ENCODE measurements around the gene SLC26A5.
"Not testable (repeated sequence)": the region's sequence is repeated elsewhere in the genome, so short reads cannot be mapped to it uniquely, and the experiment has no call there.

SLC26A5 gene, protein sequence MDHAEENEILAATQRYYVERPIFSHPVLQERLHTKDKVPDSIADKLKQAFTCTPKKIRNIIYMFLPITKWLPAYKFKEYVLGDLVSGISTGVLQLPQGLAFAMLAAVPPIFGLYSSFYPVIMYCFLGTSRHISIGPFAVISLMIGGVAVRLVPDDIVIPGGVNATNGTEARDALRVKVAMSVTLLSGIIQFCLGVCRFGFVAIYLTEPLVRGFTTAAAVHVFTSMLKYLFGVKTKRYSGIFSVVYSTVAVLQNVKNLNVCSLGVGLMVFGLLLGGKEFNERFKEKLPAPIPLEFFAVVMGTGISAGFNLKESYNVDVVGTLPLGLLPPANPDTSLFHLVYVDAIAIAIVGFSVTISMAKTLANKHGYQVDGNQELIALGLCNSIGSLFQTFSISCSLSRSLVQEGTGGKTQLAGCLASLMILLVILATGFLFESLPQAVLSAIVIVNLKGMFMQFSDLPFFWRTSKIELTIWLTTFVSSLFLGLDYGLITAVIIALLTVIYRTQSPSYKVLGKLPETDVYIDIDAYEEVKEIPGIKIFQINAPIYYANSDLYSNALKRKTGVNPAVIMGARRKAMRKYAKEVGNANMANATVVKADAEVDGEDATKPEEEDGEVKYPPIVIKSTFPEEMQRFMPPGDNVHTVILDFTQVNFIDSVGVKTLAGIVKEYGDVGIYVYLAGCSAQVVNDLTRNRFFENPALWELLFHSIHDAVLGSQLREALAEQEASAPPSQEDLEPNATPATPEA

GRCh38 chr7:103446049-103446520, at the start of gene SLC26A5:
SLC26A5 (minus strand) TSS chr7:103446207; CDS start chr7:103421514, 24,693 bp downstream.
- DNase-seq: peak; percentile 32

DNA sequence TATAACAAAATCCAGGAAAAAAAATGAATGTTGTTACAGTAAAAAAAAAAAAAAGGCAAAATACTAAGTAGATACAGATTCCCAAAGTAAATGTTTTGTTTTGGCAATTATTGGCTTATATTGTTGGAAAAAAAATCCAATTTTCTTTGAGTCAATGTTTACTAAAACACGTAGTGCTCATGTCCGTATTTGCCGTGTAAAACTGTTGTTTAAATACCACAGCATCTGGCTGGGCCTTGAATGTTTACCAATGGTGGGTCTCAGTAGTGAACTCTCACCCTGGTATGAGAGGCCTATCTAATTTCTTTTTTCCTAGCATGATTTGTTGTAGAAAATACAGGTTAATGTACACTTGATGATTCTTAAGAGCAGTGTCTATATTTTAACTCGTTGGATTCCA, 41.4 kb upstream of the SLC26A5 start:
- DNase-seq: no peak

DNA sequence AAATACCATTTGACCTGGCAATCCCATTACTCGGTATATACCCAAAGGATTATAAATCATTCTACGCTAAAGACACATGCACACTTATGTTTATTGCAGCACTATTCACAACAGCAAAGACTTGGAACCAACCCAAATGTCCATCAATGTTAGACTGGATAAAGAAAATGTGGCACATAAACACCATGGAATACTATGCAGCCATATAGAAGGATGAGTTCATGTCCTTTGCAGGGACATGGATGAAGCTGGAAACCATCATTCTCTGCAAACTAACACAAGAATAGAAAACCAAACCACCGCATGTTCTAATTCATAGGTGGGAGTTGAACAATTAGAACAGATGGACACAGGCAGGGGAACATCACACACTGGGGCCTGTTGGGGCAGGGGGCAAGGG, 40.9 kb upstream of the SLC26A5 start:
- not testable (repeated sequence) for DNase-seq

GRCh38 chr7:103480771-103481170, 34.8 kb upstream of the SLC26A5 start:
- no peak for DNase-seq

DNA sequence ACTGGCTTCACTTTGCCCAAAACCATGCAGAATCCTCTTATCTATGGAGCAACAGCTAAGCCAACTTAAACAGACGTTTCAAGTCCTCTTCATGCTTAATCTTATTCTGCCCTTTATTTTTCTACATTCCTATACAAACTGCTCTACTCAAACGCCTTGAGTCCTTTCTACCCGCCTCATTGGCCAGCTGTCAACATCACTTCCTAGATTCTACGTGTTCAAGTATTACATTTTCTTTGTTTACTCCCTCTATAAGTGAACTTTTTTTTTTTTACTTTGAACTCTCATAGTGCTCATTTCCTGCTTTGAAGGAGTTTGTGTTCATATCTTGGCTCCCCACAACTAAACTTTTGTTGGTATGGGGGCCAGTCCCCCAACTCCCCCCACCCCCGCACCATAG, 28.9 kb upstream of the SLC26A5 start:
- DNase-seq: no peak

GRCh38 chr7:103469095-103469948, 23.3 kb upstream of the SLC26A5 start:
- DNase-seq: no peak

- DNase-seq: no peak
These were observed 20.8 kb upstream of the SLC26A5 start for GRCh38 chr7:103466814-103467213.

DNA sequence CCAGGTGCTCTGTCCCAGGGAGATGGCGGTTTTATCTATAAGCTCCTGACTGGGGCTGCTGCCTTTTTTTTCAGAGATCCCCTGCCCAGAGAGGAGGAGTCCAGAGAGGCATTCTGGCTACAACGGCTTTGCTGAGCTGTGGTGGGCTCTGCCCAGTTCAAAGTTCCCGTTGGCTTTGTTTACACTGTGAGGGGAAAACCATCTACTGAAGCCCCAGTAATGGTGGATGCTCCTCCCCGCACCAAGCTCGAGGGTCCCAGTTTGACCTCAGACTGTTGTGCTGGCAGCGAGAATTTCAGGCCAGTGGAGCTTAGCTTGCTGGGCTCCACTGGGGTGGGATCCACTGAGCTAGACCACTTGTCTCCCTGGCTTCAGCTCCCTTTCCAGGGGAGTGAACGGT, 16.4 kb upstream of the SLC26A5 start:
- no peak for DNase-seq

- no peak for DNase-seq
These were observed 1.3 kb upstream of the SLC26A5 start for GRCh38 chr7:103447073-103447960.

DNA sequence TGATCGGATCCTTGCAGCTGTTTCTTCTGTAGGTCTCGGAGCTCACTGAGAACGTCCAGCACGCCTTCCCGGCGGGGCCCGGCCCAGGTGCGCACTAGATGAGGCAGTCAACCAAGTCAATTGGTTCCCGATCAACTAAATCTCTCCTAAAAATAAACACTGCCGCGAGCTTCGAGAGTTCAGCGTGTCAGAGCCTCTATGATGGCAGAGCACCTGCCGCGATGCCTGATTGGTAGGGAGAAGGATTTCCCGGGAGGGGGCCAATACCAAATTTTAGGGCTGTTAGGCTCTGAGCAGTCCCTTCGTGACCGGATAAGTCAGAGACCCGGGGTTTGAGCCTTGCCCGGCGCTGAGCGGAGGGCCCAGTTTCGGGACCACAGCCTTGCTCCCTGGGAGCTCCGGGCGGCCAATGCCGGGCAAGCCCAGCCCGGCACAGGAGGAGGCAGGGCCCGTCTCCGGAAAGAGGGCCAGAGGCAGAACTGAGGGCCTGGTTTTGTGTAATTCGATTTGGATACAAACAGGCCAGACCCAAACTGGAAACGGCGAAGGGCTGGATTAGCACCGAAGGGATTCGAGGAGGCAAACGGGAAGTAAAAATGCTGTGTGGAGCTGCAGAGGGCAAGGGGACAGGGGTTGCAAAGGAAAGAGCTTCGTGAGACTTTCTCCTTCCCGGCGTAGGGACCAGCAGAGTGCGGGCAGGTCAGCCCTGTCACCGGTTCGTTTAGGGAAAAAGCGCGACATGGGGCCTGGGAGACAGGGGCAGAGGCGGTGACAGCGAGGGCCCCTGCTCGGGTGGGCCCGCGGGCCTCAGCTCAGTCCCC, 569 bp downstream of the SLC26A5 start:
- no peak for DNase-seq

DNA sequence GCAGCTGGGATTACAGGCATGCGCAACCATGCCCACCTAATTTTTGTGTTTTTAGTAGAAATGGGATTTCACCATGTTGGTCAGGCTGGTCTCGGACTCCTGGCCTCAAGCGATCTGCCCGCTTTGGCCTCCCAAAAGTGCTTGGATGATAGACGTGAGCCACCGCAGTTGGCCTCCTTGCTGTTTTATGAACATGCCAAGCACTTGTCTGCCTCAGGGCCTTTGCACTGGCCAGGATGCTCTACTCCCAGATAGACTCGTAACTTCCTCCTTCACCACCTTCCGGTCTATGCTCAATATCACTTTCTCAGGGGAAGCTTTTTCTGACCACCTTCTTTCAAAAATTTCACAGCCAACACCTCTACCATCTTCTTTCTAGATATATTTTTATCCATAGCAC, 6.3 kb downstream of the SLC26A5 start:
- no peak for DNase-seq

GRCh38 chr7:103437623-103438022, 8.4 kb downstream of the SLC26A5 start:
- no peak for DNase-seq

- DNase-seq: no peak
These were observed 13.3 kb downstream of the SLC26A5 start for GRCh38 chr7:103432712-103433111.

DNA sequence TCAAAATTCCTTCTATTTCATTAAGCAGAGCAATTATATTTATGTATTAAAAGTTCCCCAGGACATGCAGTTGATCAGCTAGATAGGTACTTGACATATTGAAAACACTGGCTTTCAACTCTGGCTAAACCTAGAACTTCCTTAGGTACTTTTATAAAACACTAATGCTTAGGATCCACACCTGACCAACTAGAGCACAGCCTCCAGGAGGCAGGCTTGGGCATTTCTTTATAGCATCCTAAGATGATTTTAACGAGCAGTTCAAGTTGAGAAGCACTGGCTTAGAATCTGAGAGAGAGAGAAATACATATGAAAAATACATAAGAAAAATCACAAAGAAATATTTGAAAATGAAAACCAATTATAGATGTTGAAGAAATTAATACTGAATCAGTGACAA, 20.8 kb downstream of the SLC26A5 start:
- DNase-seq: no peak

GRCh38 chr7:103423467-103424179, 22.4 kb downstream of the SLC26A5 start:
- no peak for DNase-seq

- no peak for DNase-seq
These were observed 25.1 kb downstream of the SLC26A5 start for GRCh38 chr7:103420857-103421384.

DNA sequence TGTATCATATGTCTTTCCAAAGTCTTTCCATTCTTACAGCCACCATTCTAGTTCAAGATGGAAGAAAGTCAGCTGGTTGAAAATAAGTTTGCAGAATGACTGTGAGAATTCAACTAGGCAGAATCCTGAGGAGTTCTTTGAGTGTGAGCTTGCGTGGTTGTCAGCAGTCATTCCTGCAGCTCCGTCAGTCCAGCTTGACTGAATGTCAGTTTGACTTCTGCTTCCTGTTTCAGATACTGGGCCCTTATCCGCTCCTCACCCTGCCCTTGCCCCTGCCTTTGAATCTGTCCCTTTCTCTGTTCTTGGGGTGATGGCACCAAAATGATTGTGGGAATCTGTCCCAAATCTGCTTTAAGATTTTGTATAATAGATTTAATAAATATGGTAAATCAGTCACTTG, 27.8 kb downstream of the SLC26A5 start:
- DNase-seq: no peak

DNA sequence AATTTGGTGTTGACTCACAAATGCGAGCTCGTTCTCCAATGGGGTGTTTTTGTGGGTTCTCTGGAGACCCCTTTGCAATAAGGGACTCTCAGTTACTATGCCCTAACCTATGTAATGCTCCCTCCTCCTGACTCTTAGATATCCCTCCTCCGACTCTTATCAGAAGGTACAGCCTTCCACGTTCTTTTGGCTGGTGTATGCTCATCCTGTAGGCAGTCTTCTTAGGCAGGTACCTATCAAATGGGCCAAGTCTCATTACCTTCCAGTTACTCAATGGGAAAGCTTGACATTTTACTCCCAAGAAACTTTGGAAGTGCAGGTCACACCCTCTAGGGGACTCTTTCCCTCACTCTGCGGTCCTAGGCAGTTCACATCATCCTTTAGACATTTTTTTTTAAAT, 32.6 kb downstream of the SLC26A5 start:
- DNase-seq: no peak

- no peak for DNase-seq
These were observed 33.9 kb downstream of the SLC26A5 start for GRCh38 chr7:103412151-103412550.
